Neutrophil (primary cell): Measurements from ENCODE around the gene IL2RA.
"Not testable (repeated sequence)": the region's sequence is repeated elsewhere in the genome, so short reads cannot be mapped to it uniquely, and the experiment has no call there.

Experiments
- H3K27ac ChIP-seq: fragments of 200-600 bp; sonication (generic); 2 replicates; pipeline ENCODE4 v1.5.1; 2016; ENCODE audit warnings: mild to moderate bottlenecking, moderate library complexity
- H3K27me3 ChIP-seq: fragments of 200-600 bp; sonication (generic); 2 replicates; pipeline ENCODE4 v1.6.0; 2016; ENCODE audit warnings: mild to moderate bottlenecking
- H3K36me3 ChIP-seq: fragments of 200-600 bp; sonication (generic); 2 replicates; pipeline ENCODE4 v1.5.1; 2017
- H3K4me1 ChIP-seq, 2 experiments: fragments of 200-600 bp in 1 of 2; sonication (generic) in 1 of 2; 1 replicate in 1 of 2; 2 replicates in 1 of 2; pipeline versions ENCODE4 v1.5.1 to v1.6.1; 2013 to 2016; ENCODE audit warnings: low read depth in 1 of 2, low read length in 1 of 2, mild to moderate bottlenecking in 1 of 2, moderate library complexity in 1 of 2; ENCODE audit not compliant: control insufficient read depth in 1 of 2, insufficient read depth in 1 of 2
- H3K4me3 ChIP-seq, 2 experiments: fragments of 200-600 bp in 1 of 2; sonication (generic) in 1 of 2; 1 replicate in 1 of 2; 2 replicates in 1 of 2; pipeline ENCODE4 v1.5.1; 2013 to 2016; ENCODE audit warnings: low read depth in 1 of 2, low read length in 1 of 2, mild to moderate bottlenecking in 1 of 2, moderate library complexity in 1 of 2
- H3K9me3 ChIP-seq: fragments of 200-600 bp; sonication (generic); 2 replicates; pipeline ENCODE4 v1.5.1; 2016
- TF ChIP-seq, protein P1 (sequence below): fragments of 200-600 bp; sonication (generic); IDR thresholded peaks from 2 replicates; pipeline ENCODE4 v1.5.1; 2016; ENCODE audit warnings: antibody characterized with exemption

IL2RA gene

DNA sequence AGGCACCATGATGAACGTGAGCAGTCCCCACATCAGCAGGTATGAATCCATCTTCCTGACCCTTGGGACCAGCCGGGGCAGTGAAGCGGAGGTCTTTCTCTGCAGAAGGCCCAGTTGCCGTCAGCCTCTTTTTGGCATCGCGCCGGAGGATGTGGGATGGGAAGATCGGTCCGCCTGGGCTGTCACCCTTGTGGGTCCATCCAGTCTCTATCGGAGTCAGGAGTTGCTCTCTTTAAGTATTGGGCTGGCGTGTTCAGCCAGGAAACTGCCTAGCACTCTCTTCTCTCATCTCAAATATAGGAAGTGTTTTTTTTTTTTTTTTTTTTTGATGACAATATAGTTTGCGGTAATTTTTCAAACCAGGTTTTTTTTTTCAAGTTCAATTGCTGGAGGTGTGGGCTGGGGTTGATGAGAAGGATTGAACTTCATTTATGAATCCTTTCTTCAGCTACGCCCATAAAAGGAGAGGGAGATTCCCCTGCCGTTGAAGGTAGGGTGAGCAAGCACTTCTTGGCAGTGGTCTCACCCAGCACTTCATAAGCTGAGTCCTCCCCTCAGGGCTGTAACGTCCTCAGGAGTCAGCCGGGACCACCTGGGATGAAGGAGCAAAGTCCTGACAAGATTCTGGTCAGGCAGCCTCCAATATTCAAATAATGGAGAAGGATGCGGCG is at the start of gene IL2RA:
Gene IL2RA (minus strand): TSS at position 267 of the 671 bp plus-strand sequence. CDS start 216 bp downstream, at position 51.
- Histone ChIP-seq H3K4me1 (peaks cover 10 to 11% of the 10 kb centered on the region in 2 experiments), H3K27me3 (peaks cover 6% of the 10 kb centered on the region), H3K4me3 (no peak within 1 kb of the TSS), H3K36me3 (no peaks in the 10 kb centered on the region), H3K9me3 (no peaks in the 10 kb centered on the region), H3K27ac (no peak within 1 kb of the TSS)
- TF ChIP-seq, protein P1, sequence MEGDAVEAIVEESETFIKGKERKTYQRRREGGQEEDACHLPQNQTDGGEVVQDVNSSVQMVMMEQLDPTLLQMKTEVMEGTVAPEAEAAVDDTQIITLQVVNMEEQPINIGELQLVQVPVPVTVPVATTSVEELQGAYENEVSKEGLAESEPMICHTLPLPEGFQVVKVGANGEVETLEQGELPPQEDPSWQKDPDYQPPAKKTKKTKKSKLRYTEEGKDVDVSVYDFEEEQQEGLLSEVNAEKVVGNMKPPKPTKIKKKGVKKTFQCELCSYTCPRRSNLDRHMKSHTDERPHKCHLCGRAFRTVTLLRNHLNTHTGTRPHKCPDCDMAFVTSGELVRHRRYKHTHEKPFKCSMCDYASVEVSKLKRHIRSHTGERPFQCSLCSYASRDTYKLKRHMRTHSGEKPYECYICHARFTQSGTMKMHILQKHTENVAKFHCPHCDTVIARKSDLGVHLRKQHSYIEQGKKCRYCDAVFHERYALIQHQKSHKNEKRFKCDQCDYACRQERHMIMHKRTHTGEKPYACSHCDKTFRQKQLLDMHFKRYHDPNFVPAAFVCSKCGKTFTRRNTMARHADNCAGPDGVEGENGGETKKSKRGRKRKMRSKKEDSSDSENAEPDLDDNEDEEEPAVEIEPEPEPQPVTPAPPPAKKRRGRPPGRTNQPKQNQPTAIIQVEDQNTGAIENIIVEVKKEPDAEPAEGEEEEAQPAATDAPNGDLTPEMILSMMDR = no peak

DNA sequence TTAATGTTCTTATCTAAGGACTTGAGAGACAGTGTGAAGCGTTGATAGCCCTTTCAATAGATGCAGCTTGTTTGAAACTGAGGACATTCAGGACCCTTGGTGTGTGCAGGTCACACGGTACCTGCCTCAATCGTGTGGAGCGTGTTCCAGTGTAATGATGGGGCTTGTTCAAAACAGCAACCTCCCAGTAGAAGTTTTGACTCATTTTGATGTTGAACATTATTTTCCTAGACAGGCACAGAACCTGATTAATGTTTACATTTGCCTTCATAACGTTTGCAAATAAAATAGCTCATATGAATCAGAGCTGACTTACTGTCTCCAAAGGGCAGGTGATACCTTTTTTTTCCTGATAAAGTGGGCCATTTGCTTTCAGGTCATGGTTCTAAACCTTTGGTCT is 48.0 kb upstream of the IL2RA start:
- TF ChIP-seq, protein P1 = no peak
- H3K4me3 ChIP-seq = no peak overlapping the region
- H3K9me3 ChIP-seq = no peaks in the 10 kb centered on the region
- H3K4me1 ChIP-seq = peaks cover 11 to 14% of the 10 kb centered on the region in 2 experiments
- no peaks in the 10 kb centered on the region for H3K27me3 ChIP-seq
- H3K36me3 ChIP-seq = peaks cover 81% of the 10 kb centered on the region
- H3K27ac ChIP-seq = no peak overlapping the region

DNA sequence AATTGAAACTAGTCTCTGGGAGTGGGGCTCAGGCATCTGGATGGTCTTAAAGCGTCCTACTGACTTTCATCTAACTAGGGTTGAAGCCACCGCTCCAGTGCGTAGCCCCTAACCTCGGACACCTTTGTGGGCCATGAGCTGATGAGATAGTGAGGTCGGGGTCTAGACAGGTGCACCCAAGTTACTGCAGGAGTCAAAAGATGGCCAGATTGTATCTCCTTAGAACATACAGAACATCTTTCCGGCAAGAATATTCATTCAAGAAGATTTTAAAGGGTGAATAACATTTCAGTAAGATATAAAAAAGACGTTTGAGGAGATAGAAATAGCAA is 47.2 kb upstream of the IL2RA start:
- Histone ChIP-seq H3K4me3 (no peak overlapping the region), H3K27ac (no peak overlapping the region), H3K36me3 (peaks cover 80% of the 10 kb centered on the region), H3K27me3 (no peaks in the 10 kb centered on the region), H3K4me1 (peaks cover 11 to 14% of the 10 kb centered on the region in 2 experiments), H3K9me3 (no peaks in the 10 kb centered on the region)
- TF ChIP-seq, protein P1 = no peak

DNA sequence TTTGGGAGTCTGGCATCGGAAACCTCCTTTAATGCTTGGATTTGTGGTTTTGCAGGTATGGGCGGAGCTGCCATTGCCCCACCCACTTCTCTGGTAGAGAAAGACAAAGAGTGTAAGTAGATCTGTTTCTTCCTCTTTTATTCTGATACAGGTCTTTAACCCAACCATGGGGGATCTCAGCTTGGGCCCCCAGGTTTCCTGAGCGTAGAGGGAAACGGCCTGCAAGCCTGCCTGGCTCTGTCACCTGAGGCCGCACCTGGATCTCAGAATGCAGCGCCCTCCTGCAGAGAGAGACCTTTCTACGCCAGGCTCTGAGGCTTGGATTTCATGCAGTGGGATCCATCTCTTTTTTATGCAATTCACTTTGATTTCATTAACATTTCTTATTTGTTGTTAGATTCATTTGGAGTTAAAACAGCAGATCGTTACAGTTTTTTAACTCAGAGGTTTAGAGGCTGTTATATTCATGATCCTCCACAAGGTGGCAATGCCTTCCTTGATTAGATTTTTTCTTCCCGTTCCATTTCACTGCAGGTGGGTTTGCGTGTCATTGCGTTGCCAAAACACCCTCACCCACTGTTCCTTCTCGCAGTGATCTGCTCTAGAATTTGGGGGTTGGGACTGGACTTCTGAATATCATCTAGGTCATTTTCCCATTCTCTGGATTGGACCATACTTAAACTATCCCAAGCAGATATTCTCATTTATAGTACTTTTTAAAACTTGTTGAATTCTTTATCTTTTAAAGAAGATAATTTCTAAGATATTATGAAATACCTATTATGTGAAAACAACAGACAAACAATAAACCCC is 46.7 kb upstream of the IL2RA start:
- TF ChIP-seq, protein P1 = peak; percentile 85
- peak overlapping the region; percentile 22 for H3K27ac ChIP-seq
- H3K27me3 ChIP-seq = no peaks in the 10 kb centered on the region
- peaks cover 11 to 14% of the 10 kb centered on the region in 2 experiments for H3K4me1 ChIP-seq
- H3K36me3 ChIP-seq = peaks cover 78% of the 10 kb centered on the region
- H3K4me3 ChIP-seq = no peak overlapping the region
- H3K9me3 ChIP-seq = no peaks in the 10 kb centered on the region

DNA sequence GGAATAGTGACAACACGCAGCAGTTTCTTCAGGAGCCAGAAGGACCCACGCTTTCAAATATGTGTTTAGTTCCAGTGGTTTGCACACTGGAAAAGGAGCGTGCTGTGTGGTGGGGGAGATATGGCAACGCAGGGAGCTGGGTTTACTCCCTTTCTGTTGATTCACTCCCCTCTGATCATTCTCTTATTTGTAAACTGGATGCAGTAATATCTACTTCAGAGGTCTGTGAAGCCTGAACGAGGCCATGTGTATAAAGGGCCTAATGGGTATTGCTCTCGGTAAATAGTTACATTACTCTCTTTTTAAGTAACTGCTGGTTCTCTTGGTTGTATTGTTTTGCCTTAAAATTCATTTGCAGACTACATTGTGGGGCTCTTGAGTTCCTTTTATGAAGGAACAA is 45.9 kb upstream of the IL2RA start:
- H3K36me3 ChIP-seq = peaks cover 75% of the 10 kb centered on the region
- H3K4me3 ChIP-seq = no peak overlapping the region
- peak overlapping the region; percentile 11 for H3K27ac ChIP-seq
- no peaks in the 10 kb centered on the region for H3K27me3 ChIP-seq
- TF ChIP-seq, protein P1 = no peak
- H3K9me3 ChIP-seq = no peaks in the 10 kb centered on the region
- peaks cover 11 to 14% of the 10 kb centered on the region in 2 experiments for H3K4me1 ChIP-seq

DNA sequence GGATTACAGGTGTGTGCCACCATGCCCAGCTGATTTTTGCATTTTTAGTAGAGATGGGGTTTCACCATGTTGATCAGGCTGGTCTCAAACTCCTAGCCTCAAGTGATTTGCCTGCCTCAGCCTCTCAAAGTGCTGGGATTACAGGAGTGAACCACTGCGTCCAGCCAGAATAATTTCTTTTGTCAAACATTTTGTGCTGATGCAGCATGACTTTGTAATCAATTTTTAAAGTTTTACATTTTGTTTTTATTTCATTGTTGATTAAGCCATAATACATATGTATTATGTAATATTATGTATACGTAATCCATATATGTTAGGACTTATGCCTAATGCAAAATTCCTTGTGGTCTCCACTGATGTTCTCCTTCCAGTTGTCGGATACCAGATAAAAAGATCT is 45.4 kb upstream of the IL2RA start:
- Histone ChIP-seq H3K4me1 (peaks cover 11 to 14% of the 10 kb centered on the region in 2 experiments), H3K36me3 (peaks cover 75% of the 10 kb centered on the region)
- not testable (repeated sequence) for H3K27me3 ChIP-seq, H3K4me3 ChIP-seq, H3K27ac ChIP-seq, H3K9me3 ChIP-seq
